Smooth muscle cell (in vitro differentiated cells): ENCODE results near the gene NELFE. TPM values are rescaled to one million over a fixed set of nuclear protein-coding genes. Genes with fewer than 3 reads are reported as not detected.

Experiments
- DNase-seq: peaks from one replicate; lab custom pipeline; 2025; ENCODE audit not compliant: unreplicated experiment; lab: John Stamatoyannopoulos, UW
- H2AFZ ChIP-seq: fragments of 200-600 bp; sonication (generic); 2 replicates; pipeline ENCODE4 v1.6.0; 2016; ENCODE audit warnings: antibody characterized with exemption, low read depth, mild to moderate bottlenecking
- H3F3A ChIP-seq: fragments of 200-600 bp; sonication (generic); 2 replicates; pipeline ENCODE4 v1.6.0; 2017; ENCODE audit warnings: antibody characterized with exemption, low read depth
- H3K27ac ChIP-seq: fragments of 200-600 bp; sonication (generic); 2 replicates; pipeline ENCODE4 v1.5.1; 2016; ENCODE audit warnings: low read depth, mild to moderate bottlenecking
- H3K27me3 ChIP-seq: fragments of 200-600 bp; sonication (generic); 2 replicates; pipeline ENCODE4 v1.6.1; 2016; ENCODE audit warnings: low read depth, mild to moderate bottlenecking
- H3K36me3 ChIP-seq: fragments of 200-600 bp; sonication (generic); 2 replicates; pipeline ENCODE4 v1.5.1; 2016; ENCODE audit warnings: low read depth
- H3K4me1 ChIP-seq: fragments of 200-600 bp; sonication (generic); 2 replicates; pipeline ENCODE4 v1.5.1; 2016; ENCODE audit warnings: low read depth
- H3K4me2 ChIP-seq: fragments of 200-600 bp; sonication (generic); 2 replicates; pipeline ENCODE4 v1.6.0; 2016; ENCODE audit warnings: mild to moderate bottlenecking
- H3K4me3 ChIP-seq: fragments of 200-600 bp; sonication (generic); 2 replicates; pipeline ENCODE4 v1.5.1; 2016; ENCODE audit warnings: mild to moderate bottlenecking
- H3K79me2 ChIP-seq: fragments of 200-600 bp; sonication (generic); 2 replicates; pipeline ENCODE4 v1.6.0; 2016; ENCODE audit warnings: low read depth, mild to moderate bottlenecking
- H3K9ac ChIP-seq: fragments of 200-600 bp; sonication (generic); 2 replicates; pipeline ENCODE4 v1.6.0; 2016; ENCODE audit warnings: low read depth
- H3K9me3 ChIP-seq: fragments of 200-600 bp; sonication (generic); replicated peaks from 2 replicates; pipeline ENCODE4 v1.5.1; 2016; ENCODE audit warnings: low read depth
- H4K20me1 ChIP-seq: fragments of 200-600 bp; sonication (generic); 2 replicates; pipeline ENCODE4 v1.6.0; 2016; ENCODE audit warnings: low read depth
- CTCF ChIP-seq: fragments of 200-600 bp; sonication (generic); IDR thresholded peaks from 2 replicates; pipeline ENCODE4 v1.5.1; 2017; ENCODE audit warnings: borderline replicate concordance, mild to moderate bottlenecking, antibody characterized with exemption; ENCODE audit not compliant: insufficient read depth, poor library complexity, severe bottlenecking
- WGBS: methylation state at CpG from one replicate; pipeline ENCODE4 v1.1.7; 2016; ENCODE audit warnings: low lambda C conversion rate; 5-methylcytosine and 5-hydroxymethylcytosine counted together
- polyA plus RNA-seq: library from polyadenylated mRNA; unstranded; fragments of >200 nt; fragmentation: Nextera tagmentation; extraction: Ambion mirVana; gene quantifications from 2 replicates; pipeline ENCODE4 v1.2.1, GENCODE V29; 2016
- total RNA-seq: library from RNA; depleted of rRNA; stranded (reverse); fragments of >200 nt; gene quantifications from 2 replicates; pipeline ENCODE4 v1.2.3, GENCODE V29; 2014

Gene NELFE
- total and polyA plus RNA-seq, 2 experiments from 2014 or later: 91.5 to 134 TPM

GRCh38 chr6:31970604-31971271 lies 12.0 kb upstream of the NELFE start:
- Histone ChIP-seq H3K79me2 (peaks cover 24% of the 10 kb centered on the region), H3K27me3 (no peaks in the 10 kb centered on the region), H4K20me1 (no peaks in the 10 kb centered on the region), H3F3A (no peaks in the 10 kb centered on the region), H3K27ac (peak overlapping the region; percentile 96), H2AFZ (no peak overlapping the region), H3K4me3 (peak overlapping the region; percentile 60), H3K4me1 (peaks cover 14% of the 10 kb centered on the region), H3K9me3 (no peaks in the 10 kb centered on the region), H3K9ac (peak overlapping the region; percentile 94), H3K36me3 (peaks cover 6% of the 10 kb centered on the region), H3K4me2 (peak overlapping the region; percentile 97)
- WGBS: 97% methylated on average over 18 of the region's 18 CpGs
- TF ChIP-seq CTCF: no peak
- DNase-seq: no peak

GRCh38 chr6:31969712-31970603 lies 11.2 kb upstream of the NELFE start:
- peaks cover 14% of the 10 kb centered on the region for H3K4me1 ChIP-seq
- H3K27ac ChIP-seq: peak overlapping the region; percentile 96
- H3K4me2 ChIP-seq: no peak overlapping the region
- no peaks in the 10 kb centered on the region for H3K9me3 ChIP-seq
- peaks cover 9% of the 10 kb centered on the region for H3K36me3 ChIP-seq
- H4K20me1 ChIP-seq: no peaks in the 10 kb centered on the region
- no peak for TF ChIP-seq CTCF
- no peak overlapping the region for H3K9ac ChIP-seq
- H3K4me3 ChIP-seq: no peak overlapping the region
- 89% methylated on average over 17 of the region's 17 CpGs for WGBS
- no peaks in the 10 kb centered on the region for H3F3A ChIP-seq
- no peaks in the 10 kb centered on the region for H3K27me3 ChIP-seq
- H3K79me2 ChIP-seq: peaks cover 24% of the 10 kb centered on the region
- H2AFZ ChIP-seq: no peak overlapping the region
- no peak for DNase-seq

GRCh38 chr6:31968791-31969711 lies 10.3 kb upstream of the NELFE start:
- DNase-seq: no peak
- Histone ChIP-seq H3K79me2 (peaks cover 18% of the 10 kb centered on the region), H4K20me1 (no peaks in the 10 kb centered on the region), H3K4me3 (no peak overlapping the region), H2AFZ (no peak overlapping the region), H3K9me3 (no peaks in the 10 kb centered on the region), H3K27me3 (no peaks in the 10 kb centered on the region), H3F3A (no peaks in the 10 kb centered on the region), H3K27ac (peak overlapping the region; percentile 96), H3K9ac (no peak overlapping the region), H3K36me3 (peaks cover 9% of the 10 kb centered on the region), H3K4me1 (peaks cover 14% of the 10 kb centered on the region), H3K4me2 (no peak overlapping the region)
- no peak for TF ChIP-seq CTCF
- whole genome bisulfite sequencing: 99% methylated on average over 23 of the region's 23 CpGs
